ENCODE results near the gene ANXA2. TPM values are rescaled to one million over a fixed set of nuclear protein-coding genes. Genes with fewer than 3 reads are reported as not detected.
"Not testable (repeated sequence)": the region's sequence is repeated elsewhere in the genome, so short reads cannot be mapped to it uniquely, and the experiment has no call there.

ANXA2 gene
- total RNA-seq, 1 donor from 2014 or later, result 730 TPM

- DNase-seq (ENCODE audit: low spot score in 2 of 2), result no peak
- intact Hi-C loops (cut with DNase I), result no loop called here
Measured at GRCh38 chr15:60340207-60340921, 57.4 kb downstream of the ANXA2 start.

GRCh38 chr15:60339236-60339635, 58.5 kb downstream of the ANXA2 start:
- no peak overlapping the region for H3K4me3 ChIP-seq
- peaks cover 0 to 2% of the 10 kb centered on the region in 2 donors for H3K4me1 ChIP-seq
- H3K27me3 ChIP-seq, result no peaks in the 10 kb centered on the region
- no peak for TF ChIP-seq CTCF (IDR thresholded peaks at IDR 0.05)
- no peak for DNase-seq (ENCODE audit: low spot score in 2 of 2)
- H3K36me3 ChIP-seq, result no peaks in the 10 kb centered on the region
- H3K27ac ChIP-seq, result no peak overlapping the region
- no peaks in the 10 kb centered on the region for H3K9me3 ChIP-seq
- intact Hi-C loops (cut with DNase I), result no loop called here

More at GRCh38 chr15:60340207-60340921, 57.4 kb downstream of the ANXA2 start:
- TF ChIP-seq CTCF (IDR thresholded peaks at IDR 0.05), result no peak
- Histone ChIP-seq H3K4me3 (no peak overlapping the region), H3K4me1 (peaks cover 6 to 7% of the 10 kb centered on the region in 2 donors), H3K27me3 (no peaks in the 10 kb centered on the region), H3K36me3 (peaks cover 4 to 7% of the 10 kb centered on the region in 2 donors), H3K27ac (no peak overlapping the region), H3K9me3 (no peaks in the 10 kb centered on the region)

- no peaks in the 10 kb centered on the region for H3K4me1 ChIP-seq
- no peak overlapping the region for H3K4me3 ChIP-seq
Measured at GRCh38 chr15:60338810-60339209, 59.0 kb downstream of the ANXA2 start.

GRCh38 chr15:60337076-60337475, 60.7 kb downstream of the ANXA2 start:
- DNase-seq (ENCODE audit: low spot score in 2 of 2), result no peak
- no peak for TF ChIP-seq CTCF (IDR thresholded peaks at IDR 0.05)
- no peaks in the 10 kb centered on the region for H3K36me3 ChIP-seq
- H3K27ac ChIP-seq, result no peak overlapping the region
- no peaks in the 10 kb centered on the region for H3K9me3 ChIP-seq
- intact Hi-C loops (cut with DNase I), result no loop called here
- no peak overlapping the region for H3K4me3 ChIP-seq
- H3K4me1 ChIP-seq, result no peaks in the 10 kb centered on the region
- no peaks in the 10 kb centered on the region for H3K27me3 ChIP-seq

More at GRCh38 chr15:60338810-60339209, 59.0 kb downstream of the ANXA2 start:
- no peak for TF ChIP-seq CTCF (IDR thresholded peaks at IDR 0.05)
- H3K27me3 ChIP-seq, result no peaks in the 10 kb centered on the region
- intact Hi-C loops (cut with DNase I), result no loop called here
- no peaks in the 10 kb centered on the region for H3K36me3 ChIP-seq
- H3K27ac ChIP-seq, result no peak overlapping the region
- no peak for DNase-seq (ENCODE audit: low spot score in 2 of 2)
- no peaks in the 10 kb centered on the region for H3K9me3 ChIP-seq

- H3K27me3 ChIP-seq; intact Hi-C loops (cut with DNase I); H3K36me3 ChIP-seq; H3K4me3 ChIP-seq; H3K4me1 ChIP-seq; H3K9me3 ChIP-seq; DNase-seq (ENCODE audit: low spot score in 2 of 2); H3K27ac ChIP-seq: not testable (repeated sequence)
Measured at GRCh38 chr15:60335296-60335695, 62.5 kb downstream of the ANXA2 start.

GRCh38 chr15:60328852-60329443, 68.8 kb downstream of the ANXA2 start:
- DNase-seq (ENCODE audit: low spot score in 2 of 2), result no peak
- Histone ChIP-seq H3K27ac (no peak overlapping the region), H3K4me1 (no peaks in the 10 kb centered on the region), H3K9me3 (no peaks in the 10 kb centered on the region), H3K4me3 (no peak overlapping the region), H3K27me3 (no peaks in the 10 kb centered on the region), H3K36me3 (no peaks in the 10 kb centered on the region)
- TF ChIP-seq CTCF (IDR thresholded peaks at IDR 0.05), result peak; percentile 40 to 73 (median 41)
- intact Hi-C loops (cut with DNase I), result loop anchor here (1.0 kb wide), 1 partner anchor 114 kb away; no protein-coding TSS in a partner anchor
